HG03378 (cell line): ENCODE data around the gene LCOR.

Experiments
- ATAC-seq: cut with Tn5 transposase; IDR thresholded peaks from one replicate; pipeline ENCODE4 v1.9.1; 2021; ENCODE audit warnings: mild to moderate bottlenecking, moderate library complexity; ENCODE audit not compliant: unreplicated experiment

LCOR gene

GRCh38 chr10:96889415-96890171 lies 57.5 kb downstream of the LCOR start:
- ATAC-seq = no peak

GRCh38 chr10:96890172-96890513 lies 58.0 kb downstream of the LCOR start:
- ATAC-seq = no peak

- ATAC-seq = no peak
These were observed 58.5 kb downstream of the LCOR start for GRCh38 chr10:96890580-96890979.

DNA sequence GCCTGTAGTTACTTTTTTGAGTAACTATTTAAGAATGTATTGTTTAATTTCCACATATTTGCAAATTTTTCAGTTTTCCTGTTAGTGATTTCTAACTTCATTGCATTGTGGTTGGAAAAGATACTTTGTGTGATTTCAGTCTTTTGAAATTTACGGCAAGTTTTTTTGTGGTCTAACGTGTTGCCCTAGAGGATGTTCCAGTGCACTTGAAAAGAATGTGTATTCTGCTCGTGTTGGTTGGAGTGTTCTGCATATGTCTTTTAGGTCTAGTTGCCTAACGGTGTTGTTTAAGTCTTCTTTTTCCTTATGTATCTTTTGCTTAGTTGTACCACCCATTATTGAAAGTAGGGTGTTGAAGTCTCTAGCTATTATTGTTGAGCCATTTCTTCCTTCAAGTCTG lies 59.7 kb downstream of the LCOR start:
- no peak for ATAC-seq

DNA sequence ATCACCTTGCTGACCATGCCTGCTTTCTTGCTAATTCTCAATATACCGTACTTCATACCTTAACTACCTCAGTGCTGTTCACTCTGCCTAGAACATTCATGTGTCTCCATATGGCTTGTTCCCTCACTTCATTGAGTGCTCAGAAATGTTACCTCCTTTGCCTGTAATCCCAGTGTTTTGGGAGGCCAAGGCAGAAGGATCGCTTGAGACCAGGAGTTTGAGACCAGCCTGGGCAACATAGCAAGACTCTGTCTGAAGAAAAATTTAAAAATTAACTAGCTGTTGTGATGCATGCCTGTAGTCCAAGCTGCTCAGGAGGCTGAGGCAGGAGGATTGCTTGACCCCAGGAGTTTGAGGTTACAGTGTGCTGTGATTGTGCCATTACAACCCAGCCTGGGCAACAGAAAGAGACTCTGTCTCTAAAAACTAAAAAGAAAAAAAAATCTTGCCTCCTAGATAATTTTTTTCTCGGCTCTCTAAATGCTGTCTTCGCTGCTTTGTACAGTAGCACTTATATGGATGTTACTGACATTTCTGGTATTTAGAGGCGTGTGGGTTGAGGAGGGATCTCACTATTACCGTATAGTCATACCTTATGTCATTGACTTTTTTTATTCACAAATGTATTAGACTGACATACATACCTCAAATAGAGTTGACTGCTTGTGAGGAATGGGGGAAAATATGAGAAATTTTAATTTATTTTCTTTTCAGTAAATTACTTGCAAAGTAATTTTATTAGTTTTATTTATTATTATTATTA lies 63.7 kb downstream of the LCOR start:
- no peak for ATAC-seq

DNA sequence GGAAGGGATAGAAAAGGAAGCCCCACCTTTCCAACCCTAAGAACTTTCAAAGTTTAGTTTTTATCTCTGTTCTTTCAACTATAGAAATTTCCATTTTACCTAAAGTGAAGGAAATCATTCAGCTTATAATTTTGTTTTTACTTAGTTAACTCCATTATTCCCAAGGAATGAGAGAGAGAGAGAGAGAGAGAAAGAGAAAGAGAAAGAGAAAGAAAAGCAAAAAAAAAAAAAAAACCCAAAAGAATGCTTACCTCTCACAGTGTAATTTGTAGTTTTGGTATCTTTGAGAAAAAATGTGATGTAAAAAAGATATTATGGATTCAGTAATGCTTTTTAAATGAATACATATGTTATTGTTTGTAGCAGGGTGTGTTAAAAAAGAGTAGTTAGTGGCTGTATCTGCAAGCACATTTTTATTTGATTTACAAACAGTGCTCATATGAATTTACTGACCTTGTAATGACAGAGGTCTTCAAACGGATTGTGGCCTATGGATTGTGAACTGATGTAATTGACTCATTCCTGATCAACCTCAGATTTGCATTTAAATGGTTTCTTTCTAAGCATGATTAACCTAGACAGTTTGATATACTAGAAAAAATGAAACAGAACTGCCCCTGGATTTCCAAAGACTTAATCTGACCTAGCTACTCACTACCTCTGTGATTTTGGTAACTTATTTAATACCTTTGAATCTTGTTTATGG lies 64.9 kb downstream of the LCOR start:
- ATAC-seq = no peak

DNA sequence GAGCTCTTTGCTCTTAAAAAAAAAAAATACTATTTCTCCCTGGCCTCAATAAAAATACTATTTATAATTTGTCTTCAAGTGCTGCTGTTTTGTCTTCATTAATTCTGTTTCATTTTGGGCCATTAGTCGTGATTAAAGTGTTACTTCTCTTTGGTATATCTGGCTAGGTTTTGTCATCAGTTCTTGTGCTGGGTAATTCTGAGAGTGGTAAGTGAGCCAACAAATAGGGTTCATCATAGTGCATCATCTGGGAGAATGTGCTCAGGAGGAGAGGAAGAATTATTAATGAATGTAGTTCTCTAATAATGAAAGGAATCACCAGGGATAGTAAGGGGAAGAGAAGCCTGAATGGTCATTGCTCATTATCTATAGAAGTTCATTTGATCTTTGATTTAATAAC lies 70.0 kb downstream of the LCOR start:
- ATAC-seq = no peak

GRCh38 chr10:96902731-96903358 lies 70.7 kb downstream of the LCOR start:
- no peak for ATAC-seq

DNA sequence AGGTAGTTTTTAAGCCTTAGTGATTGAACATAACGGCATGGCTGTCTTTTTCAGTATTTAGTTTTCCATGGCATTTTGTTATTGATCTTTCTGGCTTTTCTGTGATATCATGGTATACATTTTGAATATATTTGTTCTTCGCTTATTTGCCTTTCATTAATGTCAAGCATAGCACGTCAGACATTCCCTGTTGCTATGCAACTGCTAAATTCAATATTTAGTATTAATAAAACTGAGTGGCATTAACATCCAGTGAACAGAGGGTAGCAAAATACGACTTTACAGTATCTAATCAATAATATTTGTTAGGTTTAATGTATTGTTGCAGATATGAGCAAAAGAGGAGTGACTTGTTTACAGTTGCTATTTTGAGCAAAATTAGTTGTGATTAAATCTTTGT lies 72.5 kb downstream of the LCOR start:
- ATAC-seq = no peak

DNA sequence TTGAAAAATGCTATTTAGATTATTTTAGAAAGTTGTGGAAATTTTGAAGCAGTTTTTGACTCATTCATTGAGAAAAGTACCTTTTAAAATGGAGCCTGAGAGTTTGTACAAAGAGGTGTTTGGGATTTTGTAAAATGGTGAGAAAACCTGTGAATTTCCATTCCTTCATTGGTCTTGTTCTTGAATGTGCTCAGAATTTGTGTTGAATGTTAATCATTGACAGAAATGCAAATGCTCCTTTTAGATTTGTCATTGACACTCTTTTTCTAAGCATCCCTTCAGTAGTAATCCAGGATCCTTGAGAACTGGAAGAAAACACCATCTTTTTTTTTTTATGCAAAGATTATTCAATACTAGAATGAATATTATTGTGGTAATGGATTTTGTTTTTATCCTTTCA lies 74.8 kb downstream of the LCOR start:
- no peak for ATAC-seq

GRCh38 chr10:96910488-96911395 lies 78.6 kb downstream of the LCOR start:
- no peak for ATAC-seq

DNA sequence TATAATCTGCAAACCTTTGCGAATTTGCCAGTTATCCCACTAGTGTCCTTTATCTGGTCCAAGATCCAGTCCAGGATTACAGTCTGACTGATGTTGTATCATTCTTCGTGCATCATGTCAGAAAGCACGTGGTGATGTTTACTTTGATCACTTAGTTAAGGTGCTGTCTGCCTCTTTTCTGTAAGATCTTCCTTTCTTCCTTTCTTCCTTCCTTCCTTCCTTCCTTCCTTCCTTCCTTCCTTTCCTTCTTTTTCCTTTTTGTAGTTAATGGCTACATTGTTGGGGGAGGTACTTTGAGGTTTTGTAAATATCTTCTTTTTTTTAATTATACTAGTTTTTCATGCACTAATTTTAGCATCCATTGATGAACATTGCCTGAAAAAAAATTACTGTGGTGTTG lies 80.3 kb downstream of the LCOR start:
- ATAC-seq = no peak

DNA sequence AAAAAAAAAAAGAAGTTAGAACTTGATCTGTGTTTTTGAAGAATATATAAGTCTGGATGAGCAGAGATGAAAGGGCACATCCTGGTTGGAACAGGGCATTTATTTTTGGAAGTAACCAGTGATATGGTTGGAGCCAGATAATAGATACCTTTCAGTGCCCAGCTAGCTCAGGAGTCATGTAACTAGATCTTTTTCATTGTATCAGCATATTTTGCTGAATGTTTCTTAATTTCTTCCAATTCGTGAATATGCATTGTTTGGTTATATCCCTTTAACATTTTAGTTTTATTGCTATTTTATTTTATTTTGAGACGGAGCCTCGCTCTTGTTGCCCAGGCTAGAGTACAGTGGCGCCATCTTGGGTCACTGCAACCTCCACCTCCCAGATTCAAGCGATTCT lies 81.8 kb downstream of the LCOR start:
- no peak for ATAC-seq

GRCh38 chr10:96917628-96918027 lies 85.5 kb downstream of the LCOR start:
- no peak for ATAC-seq

- ATAC-seq = no peak
These were observed 86.3 kb downstream of the LCOR start for GRCh38 chr10:96918214-96919002.

GRCh38 chr10:96919785-96920430 lies 87.8 kb downstream of the LCOR start:
- no peak for ATAC-seq

- ATAC-seq = no peak
These were observed 89.6 kb downstream of the LCOR start for GRCh38 chr10:96921655-96922054.

DNA sequence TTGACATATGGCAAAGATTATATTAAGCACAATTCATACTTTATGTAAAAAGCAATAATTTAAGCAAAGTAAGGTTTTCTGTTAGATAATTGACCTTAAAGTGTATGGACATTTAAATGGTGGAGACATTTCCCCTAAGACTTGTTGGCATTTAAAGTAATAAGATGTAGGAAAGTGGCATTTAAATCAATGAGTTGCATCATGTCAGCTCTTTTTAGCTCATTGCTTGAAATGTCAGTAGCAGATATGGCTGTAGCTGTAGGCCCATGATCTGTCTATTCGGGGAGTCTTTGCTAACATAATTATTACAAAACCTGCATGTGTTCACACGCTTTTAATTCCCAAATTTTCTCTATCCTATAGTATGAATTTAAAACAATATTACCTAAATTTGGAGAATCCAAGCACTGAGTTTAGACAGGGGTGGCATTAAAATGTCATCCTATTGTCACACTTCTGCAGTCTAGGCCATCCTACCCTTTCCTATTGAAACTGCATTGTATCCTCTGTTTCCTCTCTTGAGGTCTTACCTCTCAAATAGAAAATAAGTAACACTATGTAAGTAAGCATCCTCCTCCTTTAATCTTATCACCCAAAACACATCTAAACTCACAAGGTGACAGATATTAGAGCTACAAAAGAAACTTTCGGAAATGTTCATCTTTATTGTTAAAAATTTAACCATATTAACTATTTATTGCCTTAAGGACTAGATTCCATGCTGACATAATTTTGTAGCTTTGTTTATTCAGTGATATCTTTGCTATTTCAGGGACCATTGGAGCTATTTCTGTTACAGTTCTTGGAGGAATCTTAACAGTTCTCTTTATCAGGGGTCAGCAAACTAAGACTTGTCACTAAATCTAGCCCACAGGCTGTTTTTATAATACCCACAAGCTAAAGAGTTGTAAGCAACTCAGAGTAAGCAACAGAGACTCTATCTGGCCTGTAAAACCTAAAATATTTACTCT lies 91.2 kb downstream of the LCOR start:
- ATAC-seq = no peak
